Astrocyte (in vitro differentiated cells and primary cell): ENCODE results near the gene SEMA6B. TPM values are rescaled to one million over a fixed set of nuclear protein-coding genes. Genes with fewer than 3 reads are reported as not detected.

ENCODE experiments used
- DNase-seq: peaks from one replicate; pipeline ENCODE4 v3.0.0-alpha.2; 2010; ENCODE audit warnings: low read depth
- FAIRE-seq: peaks from 2 replicates; lab custom pipeline; 2011; peaks lifted over from hg19 to GRCh38; lab: Jason Lieb, UNC
- H2AFZ ChIP-seq: 2 replicates; pipeline ENCODE4 v1.6.0; 2012; ENCODE audit warnings: low read depth, low read length, inconsistent platforms
- H3K27ac ChIP-seq: 2 replicates; pipeline ENCODE4 v1.5.1; 2011; ENCODE audit warnings: low read depth, low read length, inconsistent platforms
- H3K27me3 ChIP-seq: 2 replicates; pipeline ENCODE4 v1.6.0; 2011; ENCODE audit warnings: low read length, inconsistent platforms; ENCODE audit not compliant: insufficient read depth
- H3K36me3 ChIP-seq: 2 replicates; pipeline ENCODE4 v1.5.1; 2011; ENCODE audit warnings: low read length, inconsistent platforms; ENCODE audit not compliant: insufficient read depth
- H3K4me1 ChIP-seq: 2 replicates; pipeline ENCODE4 v1.5.1; 2011; ENCODE audit warnings: low read length, inconsistent platforms; ENCODE audit not compliant: insufficient read depth
- H3K4me2 ChIP-seq: 2 replicates; pipeline ENCODE4 v1.6.0; 2012; ENCODE audit warnings: low read length, inconsistent platforms
- H3K4me3 ChIP-seq: 2 replicates; pipeline ENCODE4 v1.5.1; 2011; ENCODE audit warnings: low read depth, mild to moderate bottlenecking, low read length, inconsistent platforms; ENCODE audit not compliant: insufficient read depth
- H3K79me2 ChIP-seq: 2 replicates; pipeline ENCODE4 v1.6.0; 2012; ENCODE audit warnings: mild to moderate bottlenecking, low read length, inconsistent platforms; ENCODE audit not compliant: insufficient read depth
- H3K9ac ChIP-seq: 2 replicates; pipeline ENCODE4 v1.6.0; 2012; ENCODE audit warnings: mild to moderate bottlenecking, low read length, inconsistent platforms
- H3K9me3 ChIP-seq: 2 replicates; pipeline ENCODE4 v1.5.1; 2012; ENCODE audit warnings: low read depth, mild to moderate bottlenecking, low read length, inconsistent platforms; ENCODE audit not compliant: insufficient read depth
- H4K20me1 ChIP-seq: 2 replicates; pipeline ENCODE4 v1.6.0; 2012; ENCODE audit warnings: low read length, inconsistent platforms; ENCODE audit not compliant: insufficient read depth
- H3K27ac Mint-ChIP-seq: one replicate; pipeline ENCODE4 v1.8.0; 2021; ENCODE audit warnings: mild to moderate bottlenecking, mixed read lengths; ENCODE audit not compliant: unreplicated experiment
- H3K27me3 Mint-ChIP-seq: one replicate; pipeline ENCODE4 v1.8.0; 2021; ENCODE audit warnings: low read depth, mixed read lengths; ENCODE audit not compliant: unreplicated experiment
- H3K36me3 Mint-ChIP-seq: one replicate; pipeline ENCODE4 v1.8.0; 2021; ENCODE audit warnings: low read depth, mixed read lengths; ENCODE audit not compliant: unreplicated experiment
- H3K4me1 Mint-ChIP-seq: one replicate; pipeline ENCODE4 v1.8.0; 2021; ENCODE audit warnings: low read depth, mixed read lengths; ENCODE audit not compliant: unreplicated experiment
- H3K4me3 Mint-ChIP-seq: one replicate; pipeline ENCODE4 v1.8.0; 2021; ENCODE audit warnings: mild to moderate bottlenecking, moderate library complexity, mixed read lengths; ENCODE audit not compliant: unreplicated experiment
- H3K9me3 Mint-ChIP-seq: one replicate; pipeline ENCODE4 v1.8.0; 2021; ENCODE audit warnings: mild to moderate bottlenecking, mixed read lengths; ENCODE audit not compliant: unreplicated experiment
- CTCF ChIP-seq: IDR thresholded peaks from 2 replicates; pipeline ENCODE4 v1.5.1; 2011; ENCODE audit warnings: low read depth, mild to moderate bottlenecking, inconsistent platforms, low read length, moderate library complexity; ENCODE audit not compliant: insufficient read depth
- EZH2 ChIP-seq: IDR thresholded peaks from 2 replicates; pipeline ENCODE4 v1.6.1; 2012; ENCODE audit warnings: mild to moderate bottlenecking, low read length, inconsistent platforms; ENCODE audit not compliant: insufficient read depth
- total RNA-seq: library from RNA; stranded (reverse); gene quantifications from 2 replicates; pipeline ENCODE4 v1.2.1, GENCODE V29; 2021

SEMA6B gene
- total RNA-seq, 1 donor from 2014 or later = 14.3 TPM

GRCh38 chr19:4523306-4524110 is 36.0 kb downstream of the SEMA6B start:
- Mint-ChIP-seq H3K9me3 (peaks cover 3% of the 10 kb centered on the region), H3K27me3 (peaks cover 25% of the 10 kb centered on the region), H3K4me1 (peaks cover 6% of the 10 kb centered on the region), H3K27ac (no peak overlapping the region), H3K36me3 (no peaks in the 10 kb centered on the region), H3K4me3 (no peak overlapping the region)
- DNase-seq = no peak
- H3K4me3 ChIP-seq = no peak overlapping the region
- H3K4me2 ChIP-seq = no peak overlapping the region
- no peak overlapping the region for H2AFZ ChIP-seq
- TF ChIP-seq CTCF = peak; percentile 41
- no peak for TF ChIP-seq EZH2
- H3K27ac ChIP-seq = no peak overlapping the region
- no peaks in the 10 kb centered on the region for H3K27me3 ChIP-seq
- H3K9ac ChIP-seq = no peak overlapping the region
- no peaks in the 10 kb centered on the region for H3K4me1 ChIP-seq
- FAIRE-seq = no peak
- H3K79me2 ChIP-seq = no peaks in the 10 kb centered on the region
- no peaks in the 10 kb centered on the region for H3K9me3 ChIP-seq
- no peaks in the 10 kb centered on the region for H4K20me1 ChIP-seq
- H3K36me3 ChIP-seq = no peaks in the 10 kb centered on the region

GRCh38 chr19:4522291-4523002 is 37.0 kb downstream of the SEMA6B start:
- Histone ChIP-seq H3K9ac (no peak overlapping the region), H3K9me3 (no peaks in the 10 kb centered on the region), H3K79me2 (no peaks in the 10 kb centered on the region), H3K36me3 (no peaks in the 10 kb centered on the region), H3K4me1 (no peaks in the 10 kb centered on the region), H4K20me1 (no peaks in the 10 kb centered on the region), H3K4me3 (no peak overlapping the region), H3K27ac (no peak overlapping the region), H2AFZ (no peak overlapping the region), H3K27me3 (no peaks in the 10 kb centered on the region), H3K4me2 (no peak overlapping the region)
- FAIRE-seq = no peak
- Mint-ChIP-seq H3K27ac (no peak overlapping the region), H3K4me3 (no peak overlapping the region), H3K36me3 (no peaks in the 10 kb centered on the region), H3K27me3 (peaks cover 23% of the 10 kb centered on the region), H3K4me1 (peaks cover 6% of the 10 kb centered on the region), H3K9me3 (peaks cover 3% of the 10 kb centered on the region)
- DNase-seq = no peak
- TF ChIP-seq CTCF (no peak), EZH2 (no peak)

GRCh38 chr19:4521888-4522242 is 37.6 kb downstream of the SEMA6B start:
- peaks cover 3% of the 10 kb centered on the region for H3K9me3 Mint-ChIP-seq
- Histone ChIP-seq H3K9me3 (no peaks in the 10 kb centered on the region), H3K4me3 (no peak overlapping the region), H4K20me1 (no peaks in the 10 kb centered on the region), H3K9ac (no peak overlapping the region), H3K36me3 (no peaks in the 10 kb centered on the region), H2AFZ (no peak overlapping the region), H3K4me2 (no peak overlapping the region), H3K27ac (no peak overlapping the region), H3K27me3 (no peaks in the 10 kb centered on the region), H3K79me2 (no peaks in the 10 kb centered on the region), H3K4me1 (no peaks in the 10 kb centered on the region)
- no peak overlapping the region for H3K27ac Mint-ChIP-seq
- TF ChIP-seq EZH2 = no peak
- no peak for TF ChIP-seq CTCF
- no peaks in the 10 kb centered on the region for H3K36me3 Mint-ChIP-seq
- H3K27me3 Mint-ChIP-seq = peaks cover 23% of the 10 kb centered on the region
- DNase-seq (no peak), FAIRE-seq (no peak)
- no peak overlapping the region for H3K4me3 Mint-ChIP-seq
- peaks cover 6% of the 10 kb centered on the region for H3K4me1 Mint-ChIP-seq
